HL-60 (cell line): ENCODE data around the gene LCA5L.

ENCODE experiments used
- CTCF ChIP-seq: IDR thresholded peaks from one replicate; pipeline ENCODE4 v1.5.1; 2011; ENCODE audit warnings: low read length, control low read depth, inconsistent platforms; ENCODE audit not compliant: insufficient read depth
- POLR2AphosphoS5 ChIP-seq: IDR thresholded peaks from 2 replicates; pipeline ENCODE4 v1.6.1; 2012; ENCODE audit warnings: low read depth
- REST ChIP-seq: IDR thresholded peaks from 2 replicates; pipeline ENCODE4 v1.6.1; 2012; ENCODE audit warnings: low read depth; ENCODE audit not compliant: insufficient replicate concordance

GRCh38 chr21:39447264-39447663 is 1.7 kb upstream of the LCA5L start:
- TF ChIP-seq CTCF (no peak), POLR2AphosphoS5 (no peak), REST (no peak)
